HG03460 (cell line): ENCODE results near the gene SPDYE8.
"Not testable (repeated sequence)": the region's sequence is repeated elsewhere in the genome, so short reads cannot be mapped to it uniquely, and the experiment has no call there.

ENCODE experiments used
- ATAC-seq: cut with Tn5 transposase; IDR thresholded peaks from one replicate; pipeline ENCODE4 v1.9.1; 2021; ENCODE audit not compliant: unreplicated experiment

Gene SPDYE8

GRCh38 chr7:73029666-73030065, at the start of gene SPDYE8:
SPDYE8 (minus strand) TSS chr7:73029766; CDS start chr7:73027966, 1,800 bp downstream.
- not testable (repeated sequence) for ATAC-seq

DNA sequence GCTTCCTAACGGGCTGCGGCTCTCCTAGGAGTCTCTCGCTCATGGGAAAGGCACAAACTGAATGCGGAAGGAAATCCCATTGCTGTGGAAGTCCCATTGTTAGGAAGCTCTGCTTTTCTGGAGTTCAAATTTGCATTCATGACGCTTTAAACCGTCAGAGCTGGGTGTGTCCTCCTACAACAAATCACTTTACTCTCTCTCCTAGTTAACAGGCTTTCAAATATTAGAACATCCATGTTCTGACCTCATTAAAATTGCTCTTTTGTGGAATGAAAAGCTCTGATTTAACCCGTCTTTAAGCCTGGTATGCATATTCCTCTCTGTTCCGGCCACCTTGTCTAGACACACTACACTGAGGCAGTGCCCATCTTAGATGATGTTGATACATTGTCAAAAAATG, 28.2 kb upstream of the SPDYE8 start, which contains the start of gene SPDYE11:
Gene SPDYE11, minus strand, starts transcription at position 101 of the 400 bp plus-strand sequence. CDS start 1,800 bp downstream, outside the sequence.
- not testable (repeated sequence) for ATAC-seq

- ATAC-seq, result not testable (repeated sequence)
These were observed 23.1 kb downstream of the SPDYE8 start for GRCh38 chr7:73006491-73006890.

GRCh38 chr7:73005693-73006447, 23.7 kb downstream of the SPDYE8 start:
- peak; percentile 77 for ATAC-seq

- ATAC-seq, result peak; percentile 82
These were observed 24.2 kb downstream of the SPDYE8 start for GRCh38 chr7:73005356-73005692.

DNA sequence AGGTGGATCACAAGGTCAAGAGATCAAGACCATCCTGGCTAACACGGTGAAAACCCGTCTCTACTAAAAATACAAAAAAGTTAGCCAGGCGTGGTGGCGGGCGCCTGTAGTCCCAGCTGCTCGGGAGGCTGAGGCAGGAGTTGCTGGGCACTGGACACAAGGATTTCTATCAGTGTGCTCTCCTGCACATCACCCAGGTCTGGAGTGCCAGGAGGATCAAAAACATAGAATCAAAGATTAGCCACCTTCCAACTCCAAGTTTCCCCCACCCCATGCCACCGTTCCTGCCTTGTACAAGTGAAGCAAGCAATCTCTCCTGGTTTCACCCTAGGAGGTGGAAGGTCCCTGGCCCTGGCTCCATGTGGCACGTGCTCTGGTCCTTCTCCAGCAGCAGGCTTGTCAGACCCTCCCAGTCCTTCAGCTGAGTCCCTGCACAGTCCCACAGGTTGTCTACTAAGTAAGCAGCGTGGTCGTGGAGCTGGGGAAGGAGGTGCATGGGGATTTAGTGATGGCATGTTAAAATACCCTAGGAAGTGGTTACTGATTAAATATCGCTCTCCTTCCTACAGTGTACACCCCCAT, 31.6 kb downstream of the SPDYE8 start:
- not testable (repeated sequence) for ATAC-seq

DNA sequence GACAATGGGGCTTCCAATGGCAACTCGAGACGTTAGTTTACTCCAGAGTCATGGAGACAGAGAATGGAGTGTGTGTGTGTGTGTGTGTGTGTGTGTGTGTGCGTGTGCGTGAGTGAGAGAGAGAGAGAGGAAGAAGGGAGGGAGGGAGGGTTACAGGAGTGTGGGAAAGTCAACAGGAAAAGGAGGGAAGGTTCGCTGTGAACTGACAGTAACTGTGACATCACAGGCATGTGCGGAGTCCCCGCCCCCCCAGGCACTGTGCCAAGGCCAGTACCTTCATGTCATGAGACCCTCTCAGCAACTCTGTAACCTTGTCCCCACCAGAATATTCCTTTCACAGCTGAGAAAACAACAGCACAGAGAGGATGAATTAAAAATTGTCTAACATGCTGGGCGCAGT, 32.1 kb downstream of the SPDYE8 start:
- not testable (repeated sequence) for ATAC-seq

- ATAC-seq, result not testable (repeated sequence)
These were observed 34.1 kb downstream of the SPDYE8 start for GRCh38 chr7:72995484-72995883.

DNA sequence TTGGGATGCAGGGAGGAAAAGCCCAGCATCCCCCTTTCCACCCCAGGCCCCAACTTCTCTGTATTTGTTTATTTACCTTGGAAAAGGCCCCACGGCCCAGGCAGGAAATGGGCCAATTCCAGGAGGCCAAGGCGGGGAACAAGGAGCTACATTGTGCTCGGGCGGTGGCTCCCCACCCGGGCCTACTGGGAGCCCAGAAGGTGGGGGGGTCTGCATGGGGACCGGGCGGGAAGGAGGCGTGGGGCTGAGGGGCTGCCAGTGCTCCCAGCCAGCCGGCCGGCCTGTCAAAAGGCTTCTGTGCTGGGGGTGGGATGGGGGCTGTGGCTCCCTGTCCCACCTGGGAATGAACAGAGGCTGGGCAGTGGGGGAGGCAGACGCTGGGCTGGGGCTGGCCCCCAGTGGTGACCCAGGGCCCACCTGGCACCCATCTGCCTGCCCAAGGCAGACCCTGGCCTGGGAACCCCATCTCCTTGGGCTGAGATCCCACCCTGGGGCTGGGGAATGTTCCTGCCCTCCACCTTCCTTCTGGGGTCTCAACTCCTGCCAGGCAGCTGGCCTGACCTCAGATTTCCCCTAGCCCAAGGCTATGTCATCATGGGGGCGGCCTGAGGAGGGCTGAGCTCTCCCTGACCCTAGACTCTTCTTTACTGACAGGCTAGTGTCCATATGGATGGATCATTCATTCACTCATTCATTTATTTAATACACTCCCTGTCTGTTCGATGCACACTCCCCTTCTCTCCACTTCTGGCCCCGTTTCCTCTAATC, 39.2 kb downstream of the SPDYE8 start:
- not testable (repeated sequence) for ATAC-seq

DNA sequence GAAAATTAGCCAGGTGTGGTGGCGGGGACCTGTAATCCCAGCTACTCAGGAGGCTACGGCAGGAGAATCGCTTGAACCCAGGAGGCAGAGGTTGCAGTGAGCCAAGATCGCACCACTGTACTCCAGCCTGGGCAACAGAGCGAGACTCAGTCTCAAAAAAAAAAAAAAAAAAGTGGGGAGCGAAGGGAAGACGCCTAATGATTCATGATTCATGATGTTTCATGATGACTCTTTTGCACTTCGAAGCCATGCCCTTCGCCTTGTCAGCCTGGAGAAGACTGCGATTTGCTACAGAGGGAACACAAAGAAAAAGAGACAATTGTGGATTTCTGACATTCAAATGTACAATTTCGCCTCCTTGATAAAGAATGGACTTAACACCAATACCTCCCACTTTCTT, 47.5 kb downstream of the SPDYE8 start:
- ATAC-seq, result not testable (repeated sequence)

DNA sequence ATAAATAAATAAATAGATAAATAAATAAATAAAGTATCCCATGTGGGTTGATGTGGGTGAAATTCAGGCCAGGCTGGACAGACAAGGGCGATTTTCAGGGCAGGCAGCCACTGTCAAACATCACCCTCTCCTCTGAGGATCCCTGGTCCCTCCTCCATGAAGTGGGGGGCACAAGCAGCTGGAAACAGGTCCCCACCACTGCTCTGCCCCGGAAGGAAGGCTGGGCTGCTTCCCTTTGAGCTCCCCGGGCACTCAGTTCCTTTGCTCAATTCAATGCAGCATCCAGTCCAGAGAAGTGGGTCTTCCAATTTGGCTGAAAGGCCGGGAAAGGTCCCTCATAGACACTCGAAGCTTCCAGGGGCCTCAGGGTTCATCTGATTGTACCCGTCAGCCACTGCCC, 49.2 kb downstream of the SPDYE8 start:
- ATAC-seq, result not testable (repeated sequence)

- not testable (repeated sequence) for ATAC-seq
These were observed 53.1 kb downstream of the SPDYE8 start for GRCh38 chr7:72976434-72976833.

- ATAC-seq, result not testable (repeated sequence)
These were observed 53.8 kb downstream of the SPDYE8 start for GRCh38 chr7:72975656-72976286.

DNA sequence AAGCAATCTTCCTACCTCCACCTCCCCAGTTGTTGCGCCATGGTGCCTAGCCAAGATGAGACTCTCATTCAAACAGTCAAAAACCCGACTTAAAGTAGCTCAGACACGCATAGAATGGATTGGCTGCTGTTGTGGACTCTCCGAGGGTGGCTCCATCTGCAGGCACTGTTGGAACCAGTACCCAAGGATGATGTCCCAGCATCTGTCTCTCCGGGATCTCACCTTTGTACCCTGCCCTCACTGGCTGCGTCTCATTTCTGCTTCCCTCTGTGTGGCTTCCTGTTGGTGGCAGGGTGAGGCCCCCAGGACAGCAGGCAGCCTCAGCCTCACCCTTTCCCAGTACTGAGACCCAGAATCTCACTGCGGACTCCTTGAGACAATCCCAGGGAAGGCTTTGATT, 54.8 kb downstream of the SPDYE8 start:
- ATAC-seq, result not testable (repeated sequence)

- ATAC-seq, result not testable (repeated sequence)
These were observed 58.1 kb downstream of the SPDYE8 start for GRCh38 chr7:72971505-72971904.
